ENCODE results near the gene R3HCC1L. TPM values are rescaled to one million over a fixed set of nuclear protein-coding genes. Genes with fewer than 3 reads are reported as not detected.

Gene R3HCC1L
- total and polyA plus RNA-seq, 10 of the 15 experiments (the other 5 are each of a cell fraction or from before 2014, with no cell fraction given), result 11.3 to 20.3 (median 15.3) TPM

DNA sequence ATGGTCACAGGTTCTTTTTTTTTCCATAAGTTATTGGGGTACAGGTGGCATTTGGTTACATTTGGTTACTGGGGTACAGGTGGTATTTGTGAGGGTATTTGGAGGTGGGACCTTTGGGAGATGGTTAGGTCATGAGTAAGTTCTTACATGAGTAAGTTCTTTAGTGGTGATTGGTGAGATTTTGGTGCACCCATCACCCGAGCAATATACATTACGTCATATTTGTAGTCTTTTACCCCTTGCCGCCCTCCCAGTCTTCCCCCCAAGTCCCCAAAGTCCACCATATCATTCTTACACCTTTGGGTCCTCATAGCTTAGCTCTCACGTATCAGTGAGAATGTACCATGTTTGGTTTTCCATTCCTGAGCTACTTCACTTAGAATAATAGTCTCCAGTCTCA lies 49.2 kb upstream of the R3HCC1L start (continued):
- TF ChIP-seq, protein P1, sequence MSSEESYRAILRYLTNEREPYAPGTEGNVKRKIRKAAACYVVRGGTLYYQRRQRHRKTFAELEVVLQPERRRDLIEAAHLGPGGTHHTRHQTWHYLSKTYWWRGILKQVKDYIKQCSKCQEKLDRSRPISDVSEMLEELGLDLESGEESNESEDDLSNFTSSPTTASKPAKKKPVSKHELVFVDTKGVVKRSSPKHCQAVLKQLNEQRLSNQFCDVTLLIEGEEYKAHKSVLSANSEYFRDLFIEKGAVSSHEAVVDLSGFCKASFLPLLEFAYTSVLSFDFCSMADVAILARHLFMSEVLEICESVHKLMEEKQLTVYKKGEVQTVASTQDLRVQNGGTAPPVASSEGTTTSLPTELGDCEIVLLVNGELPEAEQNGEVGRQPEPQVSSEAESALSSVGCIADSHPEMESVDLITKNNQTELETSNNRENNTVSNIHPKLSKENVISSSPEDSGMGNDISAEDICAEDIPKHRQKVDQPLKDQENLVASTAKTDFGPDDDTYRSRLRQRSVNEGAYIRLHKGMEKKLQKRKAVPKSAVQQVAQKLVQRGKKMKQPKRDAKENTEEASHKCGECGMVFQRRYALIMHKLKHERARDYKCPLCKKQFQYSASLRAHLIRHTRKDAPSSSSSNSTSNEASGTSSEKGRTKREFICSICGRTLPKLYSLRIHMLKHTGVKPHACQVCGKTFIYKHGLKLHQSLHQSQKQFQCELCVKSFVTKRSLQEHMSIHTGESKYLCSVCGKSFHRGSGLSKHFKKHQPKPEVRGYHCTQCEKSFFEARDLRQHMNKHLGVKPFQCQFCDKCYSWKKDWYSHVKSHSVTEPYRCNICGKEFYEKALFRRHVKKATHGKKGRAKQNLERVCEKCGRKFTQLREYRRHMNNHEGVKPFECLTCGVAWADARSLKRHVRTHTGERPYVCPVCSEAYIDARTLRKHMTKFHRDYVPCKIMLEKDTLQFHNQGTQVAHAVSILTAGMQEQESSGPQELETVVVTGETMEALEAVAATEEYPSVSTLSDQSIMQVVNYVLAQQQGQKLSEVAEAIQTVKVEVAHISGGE (CRISPR knock-in tag; IDR thresholded peaks at IDR 0.05), result no peak

DNA sequence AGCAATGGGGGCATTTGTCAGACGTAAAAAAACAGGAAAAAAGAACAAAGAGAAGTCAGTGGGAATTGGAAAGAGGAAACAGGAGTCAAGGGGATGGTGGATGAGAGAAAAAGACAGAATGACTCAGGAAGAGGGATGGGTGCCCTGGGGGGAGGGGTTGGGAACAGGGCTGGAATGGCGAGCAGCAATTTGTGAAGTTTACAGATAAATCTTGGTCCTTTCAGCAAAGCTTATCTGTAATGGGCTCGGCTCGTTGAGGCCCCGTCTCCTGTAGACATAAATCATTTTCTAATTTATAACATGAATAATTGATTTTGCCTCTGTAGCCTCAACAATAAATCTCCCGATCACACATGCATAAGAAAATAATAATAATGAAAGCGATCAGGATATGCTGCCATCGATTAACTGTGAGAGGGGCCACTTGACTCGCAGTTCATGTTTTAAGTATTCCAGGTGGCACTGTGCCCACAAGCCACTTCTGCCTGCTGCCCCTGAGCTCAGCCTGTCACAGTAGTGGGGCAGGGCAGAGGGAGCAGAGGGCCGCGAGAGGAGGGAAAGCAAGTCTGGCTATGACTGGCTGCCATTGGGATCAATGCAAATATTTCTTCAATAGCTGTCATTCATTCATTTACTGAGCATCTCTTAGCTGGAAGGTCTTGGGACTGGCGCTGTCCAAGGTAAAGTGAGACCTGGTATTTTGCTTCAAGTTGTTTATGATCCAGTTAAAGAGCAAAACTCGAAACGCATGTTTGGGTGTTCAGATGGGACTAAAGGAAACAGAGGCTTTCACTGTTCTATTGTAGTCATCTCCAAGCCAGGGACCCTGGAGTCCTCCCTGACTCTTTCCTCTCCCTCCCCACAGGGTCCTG lies 47.4 kb upstream of the R3HCC1L start:
- TF ChIP-seq TBL1XR1 (IDR thresholded peaks at IDR 0.05; ENCODE audit: low read depth, low read length) (no peak), ZZZ3 (IDR thresholded peaks at IDR 0.05; ENCODE audit: control insufficient read depth, insufficient read length, low read depth) (no peak), ZBED1 (IDR thresholded peaks at IDR 0.05; ENCODE audit: borderline replicate concordance) (no peak)
- TF ChIP-seq, protein P2, sequence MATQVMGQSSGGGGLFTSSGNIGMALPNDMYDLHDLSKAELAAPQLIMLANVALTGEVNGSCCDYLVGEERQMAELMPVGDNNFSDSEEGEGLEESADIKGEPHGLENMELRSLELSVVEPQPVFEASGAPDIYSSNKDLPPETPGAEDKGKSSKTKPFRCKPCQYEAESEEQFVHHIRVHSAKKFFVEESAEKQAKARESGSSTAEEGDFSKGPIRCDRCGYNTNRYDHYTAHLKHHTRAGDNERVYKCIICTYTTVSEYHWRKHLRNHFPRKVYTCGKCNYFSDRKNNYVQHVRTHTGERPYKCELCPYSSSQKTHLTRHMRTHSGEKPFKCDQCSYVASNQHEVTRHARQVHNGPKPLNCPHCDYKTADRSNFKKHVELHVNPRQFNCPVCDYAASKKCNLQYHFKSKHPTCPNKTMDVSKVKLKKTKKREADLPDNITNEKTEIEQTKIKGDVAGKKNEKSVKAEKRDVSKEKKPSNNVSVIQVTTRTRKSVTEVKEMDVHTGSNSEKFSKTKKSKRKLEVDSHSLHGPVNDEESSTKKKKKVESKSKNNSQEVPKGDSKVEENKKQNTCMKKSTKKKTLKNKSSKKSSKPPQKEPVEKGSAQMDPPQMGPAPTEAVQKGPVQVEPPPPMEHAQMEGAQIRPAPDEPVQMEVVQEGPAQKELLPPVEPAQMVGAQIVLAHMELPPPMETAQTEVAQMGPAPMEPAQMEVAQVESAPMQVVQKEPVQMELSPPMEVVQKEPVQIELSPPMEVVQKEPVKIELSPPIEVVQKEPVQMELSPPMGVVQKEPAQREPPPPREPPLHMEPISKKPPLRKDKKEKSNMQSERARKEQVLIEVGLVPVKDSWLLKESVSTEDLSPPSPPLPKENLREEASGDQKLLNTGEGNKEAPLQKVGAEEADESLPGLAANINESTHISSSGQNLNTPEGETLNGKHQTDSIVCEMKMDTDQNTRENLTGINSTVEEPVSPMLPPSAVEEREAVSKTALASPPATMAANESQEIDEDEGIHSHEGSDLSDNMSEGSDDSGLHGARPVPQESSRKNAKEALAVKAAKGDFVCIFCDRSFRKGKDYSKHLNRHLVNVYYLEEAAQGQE (IDR thresholded peaks at IDR 0.05; ENCODE audit: low read depth, low read length), result peak; percentile 65; the same call in 1 of the 2 replicates
- Histone ChIP-seq H3K27me3 (replicated peaks in 1 of 2; ENCODE audit: control insufficient read depth in 2 of 2, insufficient read depth in 2 of 2, low read length in 1 of 2) (no peaks in the 10 kb centered on the region; a peak in 1 of 4 replicates), H2AFZ (ENCODE audit: control insufficient read depth, low read depth, low read length) (no peak overlapping the region), H3K79me2 (ENCODE audit: control insufficient read depth, insufficient read depth, low read length) (no peaks in the 10 kb centered on the region), H3K4me3 (no peak overlapping the region), H3K4me1 (ENCODE audit: control insufficient read depth, insufficient read depth, low read length) (no peaks in the 10 kb centered on the region), H3K27ac (ENCODE audit: control insufficient read depth, insufficient read depth) (no peak overlapping the region), H4K20me1 (ENCODE audit: control insufficient read depth, insufficient read depth) (no peaks in the 10 kb centered on the region), H3K36me3 (ENCODE audit: control insufficient read depth in 2 of 2, insufficient read depth in 2 of 2, low read length in 1 of 2) (no peaks in the 10 kb centered on the region), H3K9me3 (replicated peaks; ENCODE audit: control insufficient read depth, insufficient read depth, low read length) (no peaks in the 10 kb centered on the region), H3K9ac (ENCODE audit: control insufficient read depth, insufficient read depth, low read length) (no peak overlapping the region), H3K4me2 (ENCODE audit: control insufficient read depth, insufficient read depth) (no peak overlapping the region)
- no peak for DNase-seq (ENCODE audit: low read depth, low spot score)
- BruUV-seq (replicated peaks), result no TSS peak
- ChIA-PET POLR2A (no interaction called here), CTCF (no interaction called here), RAD21 (ENCODE audit: unreplicated experiment) (no interaction called here), SMC1A (ENCODE audit: uncharacterized antibody, unreplicated experiment) (no interaction called here)
- FAIRE-seq, result no peak
- WGBS (ENCODE audit: insufficient coverage, insufficient replicate concordance, low lambda C conversion rate, missing lambda C conversion rate), result 30% methylated on average over 14 of the region's 14 CpGs
- no peak for ATAC-seq
- intact Hi-C loops (cut with micrococcal nuclease; ENCODE audit: unreplicated experiment), result no loop called here
- in situ Hi-C loops (cut with MboI), result no loop called here
